ENCODE measurements around the gene PRDM10. TPM values are rescaled to one million over a fixed set of nuclear protein-coding genes. Genes with fewer than 3 reads are reported as not detected.

PRDM10 gene
- total and polyA plus RNA-seq, 8 donors = 2.3 to 5.3 (median 3.2) TPM

GRCh38 chr11:129998107-129998506, 4.5 kb downstream of the PRDM10 start:
- ATAC-seq = no peak
- H3K4me3 ChIP-seq = no peak overlapping the region
- no peaks in the 10 kb centered on the region for H3K36me3 ChIP-seq
- no peak for FAIRE-seq
- WGBS, 2 donors = 20 to 27% methylated on average over 1 of the region's 1 CpG
- H3K4me1 ChIP-seq = peaks cover under 1 to 15% (median 5%) of the 10 kb centered on the region in 3 donors
- no peak for DNase-seq
- TF ChIP-seq CTCF (IDR thresholded peaks at IDR 0.05) = no peak
- H3K9me3 ChIP-seq = no peaks in the 10 kb centered on the region
- no peak overlapping the region for H3K27ac ChIP-seq
- intact Hi-C loops (cut with DNase I) = no loop called here
- H3K27me3 ChIP-seq = no peaks in the 10 kb centered on the region

- H3K4me3 ChIP-seq = no peak overlapping the region
- intact Hi-C loops (cut with DNase I) = no loop called here
- H3K27ac ChIP-seq = no peak overlapping the region
- ATAC-seq (no peak), DNase-seq (no peak), FAIRE-seq (no peak)
- no peaks in the 10 kb centered on the region for H3K9me3 ChIP-seq
- H3K27me3 ChIP-seq = no peaks in the 10 kb centered on the region
- H3K4me1 ChIP-seq = peaks cover 6 to 21% (median 11%) of the 10 kb centered on the region in 3 donors
- no peak for TF ChIP-seq CTCF (IDR thresholded peaks at IDR 0.05)
- no peaks in the 10 kb centered on the region for H3K36me3 ChIP-seq
- 83 to 98% methylated on average over 2 of the region's 2 CpGs for WGBS, 2 donors
Observed at GRCh38 chr11:129997513-129997912, 5.1 kb downstream of the PRDM10 start.

GRCh38 chr11:129996113-129996870, 6.3 kb downstream of the PRDM10 start:
- TF ChIP-seq CTCF (IDR thresholded peaks at IDR 0.05) = no peak
- no peaks in the 10 kb centered on the region for H3K9me3 ChIP-seq
- no peaks in the 10 kb centered on the region for H3K36me3 ChIP-seq
- WGBS, 2 donors = 48 to 50% methylated on average over 12 of the region's 12 CpGs
- ATAC-seq (no peak), FAIRE-seq (no peak), DNase-seq (no peak)
- peaks cover 11 to 27% (median 11%) of the 10 kb centered on the region in 3 donors for H3K4me1 ChIP-seq
- intact Hi-C loops (cut with DNase I) = no loop called here
- H3K27me3 ChIP-seq = no peaks in the 10 kb centered on the region
- H3K4me3 ChIP-seq = no peak overlapping the region
- H3K27ac ChIP-seq = no peak overlapping the region

- FAIRE-seq (no peak), ATAC-seq (no peak), DNase-seq (no peak)
- Histone ChIP-seq H3K9me3 (no peaks in the 10 kb centered on the region), H3K4me3 (no peak overlapping the region), H3K36me3 (no peaks in the 10 kb centered on the region), H3K4me1 (peaks cover 11 to 22% (median 11%) of the 10 kb centered on the region in 3 donors), H3K27me3 (no peaks in the 10 kb centered on the region), H3K27ac (no peak overlapping the region)
- no peak for TF ChIP-seq CTCF (IDR thresholded peaks at IDR 0.05)
- WGBS, 2 donors = 76 to 83% methylated on average over 4 of the region's 4 CpGs
- intact Hi-C loops (cut with DNase I) = no loop called here
Observed at GRCh38 chr11:129995163-129995562, 7.5 kb downstream of the PRDM10 start.
